Measurements from ENCODE around the gene CDC5L. TPM values are rescaled to one million over a fixed set of nuclear protein-coding genes. Genes with fewer than 3 reads are reported as not detected.

CDC5L gene
- total RNA-seq, 1 donor: 22.8 TPM

- peak; percentile 7 for TF ChIP-seq CTCF (IDR thresholded peaks at IDR 0.05; ENCODE audit: extremely low read depth, low read depth, low read length)
- no peak for DNase-seq (ENCODE audit: insufficient read length, low spot score, missing footprints)
- Histone ChIP-seq H3K36me3 (ENCODE audit: insufficient read depth, low read length) (peaks cover 66% of the 10 kb centered on the region), H3K4me3 (ENCODE audit: insufficient read depth, low read length) (no peak overlapping the region), H3K9me3 (ENCODE audit: low read depth, low read length) (no peaks in the 10 kb centered on the region), H3K27ac (ENCODE audit: low read depth, low read length) (no peak overlapping the region), H3K4me1 (ENCODE audit: insufficient read depth, low read length) (no peaks in the 10 kb centered on the region), H4K20me1 (ENCODE audit: insufficient read depth, low read length) (peaks cover 6% of the 10 kb centered on the region), H3K4me2 (ENCODE audit: insufficient read depth, low read length) (no peak overlapping the region), H3K79me2 (ENCODE audit: insufficient read depth, low read length) (peaks cover 25% of the 10 kb centered on the region), H2AFZ (ENCODE audit: low read length) (no peak overlapping the region), H3K27me3 (ENCODE audit: insufficient read depth, low read length) (no peaks in the 10 kb centered on the region)
These were observed 10.1 kb downstream of the CDC5L start for GRCh38 chr6:44397424-44398164.

- Histone ChIP-seq H4K20me1 (ENCODE audit: insufficient read depth, low read length) (peaks cover 3% of the 10 kb centered on the region), H3K4me1 (ENCODE audit: insufficient read depth, low read length) (no peaks in the 10 kb centered on the region), H2AFZ (ENCODE audit: low read length) (no peak overlapping the region), H3K27me3 (ENCODE audit: insufficient read depth, low read length) (no peaks in the 10 kb centered on the region), H3K9me3 (ENCODE audit: low read depth, low read length) (no peaks in the 10 kb centered on the region), H3K4me3 (ENCODE audit: insufficient read depth, low read length) (no peak overlapping the region), H3K4me2 (ENCODE audit: insufficient read depth, low read length) (no peak overlapping the region), H3K79me2 (ENCODE audit: insufficient read depth, low read length) (peaks cover 25% of the 10 kb centered on the region), H3K36me3 (ENCODE audit: insufficient read depth, low read length) (peaks cover 60% of the 10 kb centered on the region), H3K27ac (ENCODE audit: low read depth, low read length) (no peak overlapping the region)
- TF ChIP-seq CTCF (IDR thresholded peaks at IDR 0.05; ENCODE audit: extremely low read depth, low read depth, low read length): no peak
- no peak for DNase-seq (ENCODE audit: insufficient read length, low spot score, missing footprints)
These were observed 12.5 kb downstream of the CDC5L start for GRCh38 chr6:44399991-44400390.

GRCh38 chr6:44400572-44400971, 13.1 kb downstream of the CDC5L start:
- Histone ChIP-seq H4K20me1 (ENCODE audit: insufficient read depth, low read length) (no peaks in the 10 kb centered on the region), H3K4me3 (ENCODE audit: insufficient read depth, low read length) (no peak overlapping the region), H3K27me3 (ENCODE audit: insufficient read depth, low read length) (no peaks in the 10 kb centered on the region), H3K9me3 (ENCODE audit: low read depth, low read length) (no peaks in the 10 kb centered on the region), H3K27ac (ENCODE audit: low read depth, low read length) (no peak overlapping the region), H2AFZ (ENCODE audit: low read length) (no peak overlapping the region), H3K4me2 (ENCODE audit: insufficient read depth, low read length) (no peak overlapping the region), H3K79me2 (ENCODE audit: insufficient read depth, low read length) (peaks cover 25% of the 10 kb centered on the region), H3K36me3 (ENCODE audit: insufficient read depth, low read length) (peaks cover 59% of the 10 kb centered on the region), H3K4me1 (ENCODE audit: insufficient read depth, low read length) (no peaks in the 10 kb centered on the region)
- DNase-seq (ENCODE audit: insufficient read length, low spot score, missing footprints): no peak
- TF ChIP-seq CTCF (IDR thresholded peaks at IDR 0.05; ENCODE audit: extremely low read depth, low read depth, low read length): no peak

GRCh38 chr6:44401138-44401537, 13.6 kb downstream of the CDC5L start:
- no peaks in the 10 kb centered on the region for H4K20me1 ChIP-seq (ENCODE audit: insufficient read depth, low read length)
- no peaks in the 10 kb centered on the region for H3K9me3 ChIP-seq (ENCODE audit: low read depth, low read length)
- TF ChIP-seq CTCF (IDR thresholded peaks at IDR 0.05; ENCODE audit: extremely low read depth, low read depth, low read length): no peak
- no peak overlapping the region for H3K4me3 ChIP-seq (ENCODE audit: insufficient read depth, low read length)
- peaks cover 25% of the 10 kb centered on the region for H3K79me2 ChIP-seq (ENCODE audit: insufficient read depth, low read length)
- no peaks in the 10 kb centered on the region for H3K27me3 ChIP-seq (ENCODE audit: insufficient read depth, low read length)
- DNase-seq (ENCODE audit: insufficient read length, low spot score, missing footprints): no peak
- no peak overlapping the region for H3K27ac ChIP-seq (ENCODE audit: low read depth, low read length)
- H3K4me1 ChIP-seq (ENCODE audit: insufficient read depth, low read length): no peaks in the 10 kb centered on the region
- H3K4me2 ChIP-seq (ENCODE audit: insufficient read depth, low read length): no peak overlapping the region
- no peak overlapping the region for H2AFZ ChIP-seq (ENCODE audit: low read length)
- peaks cover 60% of the 10 kb centered on the region for H3K36me3 ChIP-seq (ENCODE audit: insufficient read depth, low read length)
